ENCODE results near the gene CITED4.

Gene CITED4

DNA sequence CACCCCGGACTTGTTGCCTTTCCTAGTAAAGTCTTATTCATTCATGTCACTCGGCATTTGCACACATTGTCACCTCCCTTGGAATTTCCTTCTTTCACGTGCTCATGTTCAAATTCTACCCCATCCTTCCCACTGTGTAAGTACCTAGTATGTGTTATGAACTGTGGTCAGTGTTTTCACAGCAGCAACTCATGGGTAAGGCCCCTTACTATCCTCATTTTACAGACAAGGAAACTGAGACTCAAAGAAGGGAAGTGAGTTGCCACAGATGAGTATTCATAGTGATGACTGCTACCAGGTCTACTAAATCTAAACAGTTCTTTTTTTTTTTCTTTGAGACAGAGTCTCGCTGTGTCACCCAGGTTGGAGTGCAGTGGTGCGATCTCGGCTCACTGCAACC lies 10.5 kb downstream of the CITED4 start:
- no peak for DNase-seq

DNA sequence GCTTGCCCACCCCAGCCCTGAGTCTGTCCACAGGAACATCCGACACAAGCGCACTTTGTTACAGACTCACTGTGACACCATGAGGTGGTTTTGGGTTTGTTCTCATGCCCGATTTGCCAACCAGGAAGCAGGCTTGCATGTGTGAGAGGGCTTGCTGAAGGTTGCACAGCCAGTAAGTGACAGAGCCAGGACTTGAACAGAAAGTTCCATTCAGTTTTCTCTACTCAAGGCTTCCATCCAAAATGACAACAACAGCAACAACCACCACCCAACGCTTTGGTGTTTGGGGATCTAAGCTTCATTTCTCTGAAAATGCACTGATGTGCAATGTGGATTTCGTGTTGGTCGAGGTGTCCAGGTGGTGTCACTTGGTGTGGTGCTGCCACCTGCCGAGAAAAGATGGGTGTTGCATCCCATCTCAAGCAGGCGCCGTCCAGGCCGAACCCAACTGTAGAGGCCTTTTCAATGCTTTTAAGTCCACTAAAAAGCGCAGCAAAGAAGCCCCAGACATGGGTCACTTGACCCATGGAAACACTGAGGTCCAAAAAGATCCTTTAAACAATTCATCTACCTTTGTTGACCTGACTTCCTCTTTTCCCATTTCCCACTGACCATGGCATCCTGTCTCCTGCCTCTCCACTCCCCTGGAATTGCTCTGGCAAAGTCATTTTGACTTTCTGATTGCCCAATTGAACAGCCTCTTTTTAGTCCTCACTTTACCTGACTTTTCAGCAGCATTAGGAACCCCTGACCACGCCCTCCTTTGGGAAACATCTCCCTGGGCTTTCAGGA lies 12.2 kb downstream of the CITED4 start:
- peak; percentile 46 to 71 (median 55) for DNase-seq

- DNase-seq = no peak
These were observed 13.5 kb downstream of the CITED4 start for GRCh38 chr1:40848530-40849189.

DNA sequence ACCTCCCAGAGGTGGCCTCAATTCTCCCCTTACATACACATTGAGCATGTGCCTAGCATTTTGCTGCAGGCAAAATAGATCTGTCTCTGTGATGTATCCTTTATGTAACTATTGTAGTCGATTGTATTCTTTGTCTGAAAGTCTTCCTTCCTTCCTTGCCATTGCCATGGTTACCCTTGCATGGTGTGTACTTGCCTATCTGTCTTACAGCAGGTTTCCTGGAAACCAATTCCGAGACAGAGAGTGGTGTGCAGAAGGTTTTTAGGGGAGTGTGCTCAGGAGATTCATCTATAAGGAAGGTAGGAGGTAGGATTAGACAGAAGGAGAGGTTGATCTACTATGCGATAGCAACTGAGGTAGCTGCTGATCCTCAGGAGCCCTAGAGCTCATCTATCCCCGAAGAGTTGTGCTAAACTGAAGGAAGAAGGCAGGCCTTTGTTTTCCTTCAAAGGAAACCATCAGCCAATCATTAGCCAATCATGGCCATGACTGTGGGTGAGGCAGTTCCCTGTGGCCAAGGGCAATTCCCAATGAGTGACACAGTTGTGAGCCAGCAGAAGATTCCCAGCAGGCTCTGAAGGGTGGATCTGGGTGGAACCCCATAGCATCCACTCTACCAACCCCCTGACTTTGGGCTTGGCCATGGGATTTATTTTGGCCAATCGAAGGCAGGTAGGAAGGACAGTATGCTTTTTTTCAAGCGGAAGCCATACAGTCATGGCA lies 15.0 kb downstream of the CITED4 start:
- no peak for DNase-seq

GRCh38 chr1:40845895-40846294 lies 16.3 kb downstream of the CITED4 start:
- no peak for DNase-seq

DNA sequence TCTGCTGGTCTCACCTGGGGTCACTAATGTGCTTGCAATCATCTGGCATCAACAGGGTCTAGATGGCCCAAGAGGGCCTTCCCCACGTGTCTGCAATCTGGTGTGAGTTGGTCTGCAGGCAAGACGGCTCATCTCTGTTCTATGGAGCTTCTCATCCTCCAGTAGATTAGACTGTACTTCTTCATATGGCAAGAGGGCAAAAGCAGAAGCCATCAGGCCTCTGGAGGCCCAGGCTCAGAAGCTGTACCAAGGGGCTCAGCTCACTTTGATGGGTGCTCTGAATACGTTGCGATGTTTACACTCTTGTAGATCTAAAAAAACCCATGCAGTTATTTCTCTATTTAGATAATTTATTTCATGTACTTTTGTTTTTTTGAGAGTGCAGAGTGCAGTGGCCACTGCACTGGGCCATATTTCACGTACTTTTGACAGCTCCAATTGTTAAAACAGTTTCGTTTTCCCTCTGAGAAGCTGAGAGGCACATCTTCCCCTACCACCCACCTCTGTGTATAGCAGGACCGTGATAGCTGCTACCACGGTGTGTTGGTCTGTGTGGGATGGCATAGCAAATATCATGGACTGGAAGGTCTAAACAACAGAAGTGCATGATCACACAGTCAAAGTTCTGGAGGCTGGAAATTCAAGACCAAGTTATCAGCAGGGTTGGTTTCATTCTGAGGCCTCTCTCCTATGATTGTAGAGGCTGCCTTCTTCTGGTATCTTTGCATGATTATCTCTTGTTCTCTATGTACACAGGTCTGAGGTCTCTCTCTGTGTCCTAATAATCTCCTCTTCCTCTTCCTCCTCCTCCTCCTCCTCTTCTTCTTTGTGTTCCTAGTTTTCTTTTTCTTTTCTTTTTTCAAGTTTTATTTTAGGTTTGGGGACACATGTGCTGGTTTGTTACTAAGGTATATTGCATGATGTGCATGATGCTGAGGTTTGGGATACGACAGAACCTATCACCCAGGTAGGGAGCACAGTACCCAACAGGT lies 17.0 kb downstream of the CITED4 start:
- DNase-seq = no peak

- no peak for DNase-seq
These were observed 18.1 kb downstream of the CITED4 start for GRCh38 chr1:40844079-40844478.

DNA sequence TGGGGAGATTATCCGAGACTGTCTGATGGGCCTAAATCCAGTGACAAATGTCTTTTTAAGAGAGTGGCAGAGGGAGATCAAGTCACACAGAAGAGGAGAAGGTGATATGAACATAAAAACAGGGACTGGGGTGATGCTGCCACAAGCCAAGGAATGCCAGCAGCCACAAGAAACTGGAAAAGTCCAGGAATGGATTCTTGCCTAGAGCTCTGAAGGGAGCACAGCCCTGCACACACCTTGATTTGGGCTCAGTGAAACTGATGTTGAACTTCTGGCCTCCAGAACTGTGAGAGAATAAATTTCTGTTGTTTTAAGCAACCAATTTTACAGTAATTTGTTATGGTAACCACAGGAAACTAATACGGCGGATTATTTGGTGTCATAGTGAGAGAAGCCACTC lies 19.5 kb downstream of the CITED4 start:
- no peak for DNase-seq

DNA sequence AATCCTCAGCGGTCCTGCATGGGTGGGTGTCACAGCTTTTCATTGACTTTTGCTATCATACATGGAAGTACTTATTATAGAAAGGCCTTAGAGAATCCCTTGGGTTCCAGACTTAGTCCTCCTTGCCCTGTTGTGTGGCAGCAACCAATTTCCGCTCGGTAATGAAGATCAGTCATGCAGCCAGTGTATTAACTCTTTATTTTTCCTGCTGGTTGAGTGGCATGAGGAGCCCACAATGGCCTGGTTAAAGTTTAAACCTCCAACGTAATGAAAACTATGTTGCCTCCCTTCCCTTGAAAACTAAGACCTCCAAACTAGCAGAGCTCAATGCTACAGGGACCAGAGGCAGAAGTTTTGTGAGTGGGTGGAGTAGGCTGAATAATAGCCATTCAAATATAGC lies 20.0 kb downstream of the CITED4 start:
- DNase-seq = no peak

GRCh38 chr1:40841602-40842001 lies 20.6 kb downstream of the CITED4 start:
- DNase-seq = no peak

DNA sequence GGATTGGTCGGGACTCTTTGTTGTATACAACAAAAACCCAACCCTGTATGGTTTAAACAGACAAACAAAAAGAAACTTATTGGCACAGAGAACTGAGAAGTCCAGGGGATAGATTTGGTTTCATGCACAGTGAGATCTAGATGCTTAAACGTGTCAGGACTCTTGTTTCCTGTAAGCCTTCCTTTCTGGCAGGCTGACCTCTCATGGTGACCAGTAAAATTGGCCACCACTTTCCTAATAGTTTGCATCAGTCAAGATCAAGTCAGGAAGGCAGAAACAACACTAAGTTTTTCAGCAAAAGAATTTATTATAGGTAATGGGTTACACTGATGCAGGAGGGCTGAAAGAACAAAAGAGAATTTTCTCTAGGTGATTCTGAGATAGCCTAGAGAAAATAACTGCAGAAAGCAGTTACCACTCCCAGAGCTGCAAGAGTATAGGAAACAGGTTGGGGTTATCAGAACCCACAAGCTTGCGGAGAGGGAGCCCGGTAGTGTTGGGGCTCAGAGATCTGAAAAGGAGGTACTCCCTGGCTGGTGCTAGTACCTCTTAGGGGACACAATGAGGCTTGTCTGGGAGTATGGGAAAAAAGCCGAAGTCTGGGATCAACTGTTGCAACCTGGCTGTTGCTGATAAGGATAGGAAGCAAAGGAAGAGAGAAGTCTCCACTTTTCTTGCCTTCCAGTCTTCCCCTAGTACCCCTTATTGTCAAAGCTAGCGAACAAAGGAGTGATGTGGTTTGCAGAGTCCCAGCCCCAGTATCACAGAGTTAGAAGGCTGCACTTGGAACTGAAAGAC lies 21.4 kb downstream of the CITED4 start:
- no peak for DNase-seq

DNA sequence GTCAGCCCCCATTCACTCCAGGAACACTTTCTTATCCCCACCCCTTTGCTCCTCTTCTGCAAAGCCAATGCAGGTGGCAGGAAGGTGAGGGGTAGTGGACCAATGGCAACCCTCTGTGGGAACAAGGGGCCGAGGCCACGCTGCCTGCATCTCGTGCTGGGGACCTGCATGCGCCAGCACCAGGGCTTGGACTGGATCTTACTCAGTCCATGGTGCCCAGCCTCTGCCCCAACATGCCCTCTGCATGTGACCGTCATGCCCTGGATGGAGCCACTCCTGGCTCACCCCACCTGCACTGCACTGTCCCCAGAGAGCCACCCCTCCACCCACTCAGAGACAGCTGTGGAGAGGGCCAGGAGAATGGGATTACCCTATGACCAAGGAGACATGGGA lies 22.2 kb downstream of the CITED4 start:
- DNase-seq = no peak

- no peak for DNase-seq
These were observed 22.9 kb downstream of the CITED4 start for GRCh38 chr1:40838980-40839942.

- no peak for DNase-seq
These were observed 23.9 kb downstream of the CITED4 start for GRCh38 chr1:40838045-40838979.

DNA sequence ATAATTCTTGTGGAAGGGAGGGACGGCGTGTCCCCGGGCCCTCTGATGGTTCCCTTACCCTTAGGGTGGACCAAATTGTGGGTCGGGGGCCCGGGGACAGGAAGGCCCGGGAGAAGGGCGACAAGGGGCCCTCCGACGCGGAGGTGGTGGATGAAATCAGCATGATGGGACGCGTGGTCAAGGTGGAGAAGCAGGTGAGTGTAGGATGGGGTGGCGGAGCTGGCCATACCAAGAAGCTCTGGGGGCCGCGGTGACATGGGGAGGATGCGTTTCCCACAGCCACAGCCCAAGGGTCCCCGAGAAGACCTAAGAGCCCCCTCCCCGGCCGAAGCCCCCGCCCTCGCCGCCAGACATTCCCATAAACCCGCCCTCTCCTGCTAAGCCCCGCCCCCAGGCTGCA lies 24.6 kb downstream of the CITED4 start:
- DNase-seq = no peak

GRCh38 chr1:40836283-40836682 lies 25.9 kb downstream of the CITED4 start:
- no peak for DNase-seq

DNA sequence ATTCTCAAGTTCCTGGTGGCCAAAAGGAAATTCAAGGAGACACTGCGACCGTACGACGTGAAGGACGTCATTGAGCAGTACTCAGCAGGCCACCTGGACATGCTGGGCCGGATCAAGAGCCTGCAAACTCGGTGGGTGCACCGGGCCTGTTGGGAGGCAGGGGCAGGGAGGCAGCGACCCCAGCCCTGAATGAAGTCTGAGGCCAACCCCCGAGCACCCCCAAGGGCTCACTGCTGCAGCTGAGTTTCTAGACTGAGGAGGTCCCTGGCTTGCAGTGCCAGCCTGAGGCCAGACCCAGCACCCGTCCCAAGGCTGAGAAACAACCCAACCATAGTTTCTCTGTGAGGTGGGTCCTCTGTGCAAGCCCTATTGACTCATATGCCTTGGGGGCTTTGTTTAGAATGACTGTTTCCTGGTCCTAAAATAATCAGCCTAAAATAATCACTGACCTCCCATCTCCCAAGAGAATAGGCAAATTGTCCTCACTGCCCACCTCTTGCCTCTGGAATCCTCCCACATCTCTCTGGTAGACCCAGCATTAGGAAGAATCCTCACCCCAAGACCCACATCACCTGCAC lies 27.1 kb downstream of the CITED4 start:
- DNase-seq = no peak

DNA sequence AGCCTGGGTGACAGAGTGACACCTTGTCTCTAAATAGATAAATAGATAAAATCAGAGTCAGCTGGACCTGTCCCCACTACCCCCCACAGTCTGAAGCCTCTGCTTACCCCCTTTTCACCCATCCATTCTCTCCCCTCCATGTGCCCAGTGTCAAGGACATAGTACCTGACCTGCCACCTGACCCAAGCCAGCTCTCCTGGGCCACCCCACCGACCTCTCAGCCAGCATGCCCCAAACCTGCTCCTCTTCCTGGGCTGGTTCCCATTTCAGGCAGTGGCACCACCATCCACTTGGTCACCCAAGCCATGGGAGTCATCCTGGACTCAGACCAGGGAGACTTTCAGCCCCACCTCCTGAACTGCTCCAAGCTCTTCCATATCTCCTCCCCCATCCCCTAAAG lies 28.2 kb downstream of the CITED4 start:
- DNase-seq = no peak

All from activated naive CD4-positive, alpha-beta T cell (primary cell).